Fibroblast of lung (primary cell): ENCODE measurements around the gene POLN.

Source experiments
- CTCF ChIP-seq, 2 donors: IDR thresholded peaks in 1 of 2; conservative IDR thresholded peaks in 1 of 2; 1 replicate in 1 of 2; 2 replicates in 1 of 2; pipeline ENCODE4 v1.5.1; 2011 to 2012; ENCODE audit warnings: low read length in 2 of 2, control low read depth in 1 of 2, inconsistent platforms in 1 of 2, low read depth in 1 of 2, mild to moderate bottlenecking in 1 of 2
- EZH2 ChIP-seq: IDR thresholded peaks from 2 replicates; pipeline ENCODE4 v1.5.1; 2012; ENCODE audit warnings: low read length, control low read depth, mild to moderate bottlenecking; ENCODE audit errors: missing control alignments

GRCh38 chr4:2178986-2179385 is 62.9 kb downstream of the POLN start:
- no peak for TF ChIP-seq CTCF (conservative IDR thresholded peaks at IDR 0.05 in 1 of 2, IDR thresholded peaks at IDR 0.05 in 1 of 2; ENCODE audit: low read depth in 1 of 2, low read length in 2 of 2)
- TF ChIP-seq EZH2 = no peak
